Neural progenitor cell (in vitro differentiated cells): ENCODE results near the gene ASXL1. TPM values are rescaled to one million over a fixed set of nuclear protein-coding genes. Genes with fewer than 3 reads are reported as not detected.
A peak's percentile ranks its signal among the peaks of the same experiment; 100 is the strongest.

Experiments used
- DNase-seq: peaks from one replicate; pipeline ENCODE4 v3.0.0-alpha.2; 2016; ENCODE audit warnings: low spot score
- H2AFZ ChIP-seq: fragments of 200-600 bp; sonication (generic); replicated peaks from 2 replicates; pipeline ENCODE4 v1.6.1; 2016; ENCODE audit warnings: antibody characterized with exemption
- H3F3A ChIP-seq: fragments of 200-600 bp; sonication (generic); 2 replicates; pipeline ENCODE4 v1.6.1; 2016; ENCODE audit warnings: antibody characterized with exemption, low read depth
- H3K27ac ChIP-seq: fragments of 200-600 bp; sonication (generic); 2 replicates; pipeline ENCODE4 v1.5.1; 2016; ENCODE audit warnings: mild to moderate bottlenecking
- H3K27me3 ChIP-seq: fragments of 200-600 bp; sonication (generic); 2 replicates; pipeline ENCODE4 v1.6.1; 2016; ENCODE audit warnings: mild to moderate bottlenecking, moderate library complexity
- H3K36me3 ChIP-seq: fragments of 200-600 bp; sonication (generic); 2 replicates; pipeline ENCODE4 v1.5.1; 2016
- H3K4me1 ChIP-seq: fragments of 200-600 bp; sonication (generic); 2 replicates; pipeline ENCODE4 v1.6.1; 2016; ENCODE audit warnings: mixed run types
- H3K4me2 ChIP-seq: fragments of 200-600 bp; sonication (generic); 2 replicates; pipeline ENCODE4 v1.6.1; 2016
- H3K4me3 ChIP-seq: fragments of 200-600 bp; sonication (generic); 2 replicates; pipeline ENCODE4 v1.5.1; 2016
- H3K79me2 ChIP-seq: fragments of 200-600 bp; sonication (generic); 2 replicates; pipeline ENCODE4 v1.6.1; 2016; ENCODE audit warnings: low read depth
- H3K9ac ChIP-seq: fragments of 200-600 bp; sonication (generic); 2 replicates; pipeline ENCODE4 v1.6.1; 2016
- H3K9me3 ChIP-seq: fragments of 200-600 bp; sonication (generic); 2 replicates; pipeline ENCODE4 v1.5.1; 2016; ENCODE audit warnings: low read depth
- H4K20me1 ChIP-seq: fragments of 200-600 bp; sonication (generic); 2 replicates; pipeline ENCODE4 v1.6.1; 2016; ENCODE audit warnings: low read depth
- H3K27ac Mint-ChIP-seq: 3 replicates; pipeline ENCODE4 v1.8.0; 2021; ENCODE audit warnings: mixed read lengths
- H3K27me3 Mint-ChIP-seq: 2 replicates; pipeline ENCODE4 v1.8.0; 2022; ENCODE audit warnings: low read depth, mild to moderate bottlenecking, inconsistent platforms, moderate library complexity, mixed read lengths; ENCODE audit not compliant: insufficient read depth
- H3K36me3 Mint-ChIP-seq: 3 replicates; pipeline ENCODE4 v1.8.0; 2021; ENCODE audit warnings: mixed read lengths
- H3K4me1 Mint-ChIP-seq: 3 replicates; pipeline ENCODE4 v1.8.0; 2021; ENCODE audit warnings: mixed read lengths
- H3K4me3 Mint-ChIP-seq: 3 replicates; pipeline ENCODE4 v1.8.0; 2021; ENCODE audit warnings: mild to moderate bottlenecking, moderate library complexity, mixed read lengths
- H3K9me3 Mint-ChIP-seq: 3 replicates; pipeline ENCODE4 v1.8.0; 2020; ENCODE audit warnings: mixed read lengths
- CTCF ChIP-seq: fragments of 200-600 bp; sonication (generic); IDR thresholded peaks from 2 replicates; pipeline ENCODE4 v1.5.1; 2017; ENCODE audit warnings: antibody characterized with exemption, mild to moderate bottlenecking
- EZH2 ChIP-seq: fragments of 200-600 bp; sonication (generic); IDR thresholded peaks from 2 replicates; pipeline ENCODE4 v1.6.1; 2017; ENCODE audit warnings: antibody characterized with exemption, mild to moderate bottlenecking, moderate library complexity
- EZH2phosphoT487 ChIP-seq: fragments of 200-600 bp; sonication (generic); IDR thresholded peaks from 2 replicates; pipeline ENCODE4 v1.6.1; 2017; ENCODE audit warnings: antibody characterized with exemption
- total RNA-seq: library from RNA; depleted of rRNA; stranded (reverse); fragments of >200 nt; gene quantifications from 2 replicates; pipeline ENCODE4 v1.2.3, GENCODE V29; 2015; ENCODE audit warnings: low replicate concordance

ASXL1 gene
- total RNA-seq, 1 donor from 2014 or later = 48.2 TPM

GRCh38 chr20:32395066-32395465 lies 36.9 kb downstream of the ASXL1 start:
- no peak for DNase-seq

GRCh38 chr20:32396646-32397160 lies 38.6 kb downstream of the ASXL1 start:
- Mint-ChIP-seq H3K4me3 (no peak overlapping the region), H3K9me3 (no peaks in the 10 kb centered on the region), H3K27me3 (no peaks in the 10 kb centered on the region), H3K36me3 (peaks cover 36% of the 10 kb centered on the region), H3K4me1 (peaks cover 2% of the 10 kb centered on the region), H3K27ac (no peak overlapping the region)
- H2AFZ ChIP-seq = no peak overlapping the region
- no peak overlapping the region for H3K27ac ChIP-seq
- H3K4me2 ChIP-seq = no peak overlapping the region
- no peaks in the 10 kb centered on the region for H3K27me3 ChIP-seq
- peaks cover 17% of the 10 kb centered on the region for H4K20me1 ChIP-seq
- peaks cover 64% of the 10 kb centered on the region for H3K79me2 ChIP-seq
- H3K36me3 ChIP-seq = no peaks in the 10 kb centered on the region
- TF ChIP-seq EZH2phosphoT487 (no peak), EZH2 (no peak), CTCF (no peak)
- no peaks in the 10 kb centered on the region for H3K4me1 ChIP-seq
- DNase-seq = no peak
- H3K9ac ChIP-seq = no peak overlapping the region
- H3K9me3 ChIP-seq = no peaks in the 10 kb centered on the region
- H3K4me3 ChIP-seq = no peak overlapping the region
- H3F3A ChIP-seq = no peaks in the 10 kb centered on the region

More at GRCh38 chr20:32395066-32395465, 36.9 kb downstream of the ASXL1 start:
- peak overlapping the region; percentile 39 for H3K27ac ChIP-seq
- Mint-ChIP-seq H3K27me3 (no peaks in the 10 kb centered on the region), H3K9me3 (no peaks in the 10 kb centered on the region), H3K4me1 (peaks cover 2% of the 10 kb centered on the region), H3K4me3 (no peak overlapping the region), H3K36me3 (peaks cover 32% of the 10 kb centered on the region), H3K27ac (no peak overlapping the region)
- peaks cover 9% of the 10 kb centered on the region for H4K20me1 ChIP-seq
- TF ChIP-seq EZH2 (no peak), CTCF (no peak), EZH2phosphoT487 (no peak)
- H3K4me2 ChIP-seq = no peak overlapping the region
- no peaks in the 10 kb centered on the region for H3K9me3 ChIP-seq
- no peaks in the 10 kb centered on the region for H3K36me3 ChIP-seq
- H3K79me2 ChIP-seq = peaks cover 69% of the 10 kb centered on the region
- no peak overlapping the region for H3K4me3 ChIP-seq
- H3K4me1 ChIP-seq = no peaks in the 10 kb centered on the region
- no peaks in the 10 kb centered on the region for H3F3A ChIP-seq
- no peaks in the 10 kb centered on the region for H3K27me3 ChIP-seq
- H3K9ac ChIP-seq = no peak overlapping the region
- H2AFZ ChIP-seq = no peak overlapping the region

- Mint-ChIP-seq H3K27me3 (no peaks in the 10 kb centered on the region), H3K4me1 (peaks cover 2% of the 10 kb centered on the region), H3K36me3 (peaks cover 32% of the 10 kb centered on the region), H3K27ac (no peak overlapping the region), H3K9me3 (no peaks in the 10 kb centered on the region), H3K4me3 (no peak overlapping the region)
- Histone ChIP-seq H3K9me3 (no peaks in the 10 kb centered on the region), H3K4me2 (no peak overlapping the region), H3K36me3 (no peaks in the 10 kb centered on the region), H4K20me1 (peaks cover 17% of the 10 kb centered on the region), H3F3A (no peaks in the 10 kb centered on the region), H3K79me2 (peaks cover 70% of the 10 kb centered on the region), H3K4me1 (no peaks in the 10 kb centered on the region), H3K4me3 (no peak overlapping the region), H2AFZ (no peak overlapping the region), H3K27me3 (no peaks in the 10 kb centered on the region), H3K9ac (no peak overlapping the region), H3K27ac (no peak overlapping the region)
- no peak for TF ChIP-seq EZH2phosphoT487
- TF ChIP-seq EZH2 = no peak
- no peak for TF ChIP-seq CTCF
- DNase-seq = no peak
Measured at GRCh38 chr20:32397567-32398084, 39.5 kb downstream of the ASXL1 start.
